H1 (cell line): ENCODE data around the gene CFAP221. TPM values are rescaled to one million over a fixed set of nuclear protein-coding genes. Genes with fewer than 3 reads are reported as not detected.

Experiments
- CTCF ChIA-PET: fragments of 300-600 bp; sonication (Branson Sonifier 250); formaldehyde crosslinking; loops from one replicate; lab custom pipeline; 2021; ENCODE audit not compliant: partially characterized antibody; lab: Charles Lee
- POLR2A ChIA-PET: fragments of 300-600 bp; sonication (Branson Sonifier 250); formaldehyde crosslinking; loops from one replicate; lab custom pipeline; 2021; ENCODE audit warnings: inconsistent platforms; ENCODE audit not compliant: partially characterized antibody; lab: Charles Lee
- DNase-seq, 2 experiments: peaks; one replicate each; pipeline versions ENCODE4 v3.0.0 to v3.0.0-alpha.2; 2010 to 2022; ENCODE audit warnings: low spot score in 2 of 2, low read depth in 1 of 2, mixed read lengths in 1 of 2
- FAIRE-seq: peaks from 2 replicates; lab custom pipeline; 2011; peaks lifted over from hg19 to GRCh38; lab: Jason Lieb, UNC
- H2AFZ ChIP-seq: 2 replicates; pipeline ENCODE4 v1.8.1; 2012; ENCODE audit warnings: low read length, inconsistent platforms
- H2AK5ac ChIP-seq: 2 replicates; pipeline ENCODE4 v1.6.1; 2013; ENCODE audit warnings: low read depth, low read length
- H2BK120ac ChIP-seq: replicated peaks from 2 replicates; pipeline ENCODE3; 2013; ENCODE audit warnings: low read depth, low read length, inconsistent platforms
- H2BK12ac ChIP-seq: 2 replicates; pipeline ENCODE4 v1.6.1; 2013; ENCODE audit warnings: low read depth, low read length
- H2BK15ac ChIP-seq: 2 replicates; pipeline ENCODE4 v1.6.1; 2013; ENCODE audit warnings: low read length
- H2BK20ac ChIP-seq: 2 replicates; pipeline ENCODE4 v1.6.1; 2013; ENCODE audit warnings: low read length
- H2BK5ac ChIP-seq: 2 replicates; pipeline ENCODE4 v1.6.1; 2013; ENCODE audit warnings: low read depth, low read length
- H3K14ac ChIP-seq: 2 replicates; pipeline ENCODE4 v1.6.1; 2013; ENCODE audit warnings: inconsistent platforms; ENCODE audit not compliant: insufficient read length
- H3K18ac ChIP-seq: 2 replicates; pipeline ENCODE4 v1.6.1; 2013; ENCODE audit warnings: low read length; ENCODE audit errors: extremely low read depth
- H3K23ac ChIP-seq: 2 replicates; pipeline ENCODE4 v1.6.1; 2013; ENCODE audit warnings: inconsistent platforms; ENCODE audit not compliant: insufficient read length
- H3K23me2 ChIP-seq: 2 replicates; pipeline ENCODE4 v1.6.1; 2013; ENCODE audit warnings: low read depth, low read length
- H3K27ac ChIP-seq: 2 replicates; pipeline ENCODE4 v1.6.1; 2011; ENCODE audit warnings: low read depth, low read length, inconsistent platforms
- H3K27me3 ChIP-seq, 4 experiments: replicated peaks in 1 of 4; 1 replicate in 1 of 4; 2 replicates in 3 of 4; pipeline versions ENCODE4 v1.6.1 to v1.8.1; 2011 to 2013; ENCODE audit warnings: low read length in 3 of 4, mild to moderate bottlenecking in 3 of 4, inconsistent platforms in 2 of 4, mixed read lengths in 2 of 4, moderate library complexity in 1 of 4; ENCODE audit not compliant: control insufficient read depth in 3 of 4, insufficient read depth in 3 of 4; ENCODE audit errors: extremely low read depth in 1 of 4
- H3K36me3 ChIP-seq, 4 experiments: 2 replicates each; pipeline versions ENCODE4 v1.6.1 to v1.8.1; 2011 to 2013; ENCODE audit warnings: mild to moderate bottlenecking in 4 of 4, low read length in 3 of 4, moderate library complexity in 2 of 4, control low read depth in 1 of 4, inconsistent platforms in 1 of 4; ENCODE audit not compliant: insufficient read depth in 4 of 4, control insufficient read depth in 2 of 4
- H3K4ac ChIP-seq: replicated peaks from 2 replicates; pipeline ENCODE3; 2013; ENCODE audit warnings: low read length, low read depth, mixed read lengths, inconsistent platforms; ENCODE audit not compliant: insufficient read length
- H3K4me1 ChIP-seq, 4 experiments: replicated peaks in 1 of 4; 1 replicate in 1 of 4; 2 replicates in 3 of 4; pipeline versions ENCODE4 v1.6.1 to v1.8.1; 2011 to 2013; ENCODE audit warnings: low read length in 3 of 4, inconsistent platforms in 2 of 4, mixed read lengths in 1 of 4; ENCODE audit not compliant: insufficient read depth in 4 of 4, control insufficient read depth in 3 of 4
- H3K4me2 ChIP-seq, 2 experiments: 2 replicates each; pipeline versions ENCODE4 v1.6.1 to v1.8.1; 2011 to 2013; ENCODE audit warnings: low read depth in 2 of 2, low read length in 2 of 2, control low read depth in 1 of 2, inconsistent platforms in 1 of 2, mild to moderate bottlenecking in 1 of 2; ENCODE audit not compliant: insufficient read depth in 1 of 2
- H3K4me3 ChIP-seq, 4 experiments: fragments of 200-600, 300-600 bp in 1 of 4; sonication (generic), shearing (Covaris generic), sonication (Bioruptor Twin) in 1 of 4; 2 replicates each; pipeline versions ENCODE4 v1.5.1 to v1.8.1; 2011 to 2016; ENCODE audit warnings: low read length in 4 of 4, low read depth in 3 of 4, control low read depth in 2 of 4, inconsistent platforms in 2 of 4, mild to moderate bottlenecking in 2 of 4, mixed read lengths in 1 of 4, moderate library complexity in 1 of 4; ENCODE audit not compliant: insufficient read depth in 2 of 4; ENCODE audit errors: extremely low read depth in 1 of 4
- H3K56ac ChIP-seq: replicated peaks from 2 replicates; pipeline ENCODE3; 2013; ENCODE audit warnings: low read depth, mild to moderate bottlenecking, mixed read lengths, low read length, inconsistent platforms; ENCODE audit not compliant: insufficient read length
- H3K79me1 ChIP-seq: 2 replicates; pipeline ENCODE4 v1.6.1; 2013; ENCODE audit warnings: low read depth, low read length, control low read depth
- H3K79me2 ChIP-seq, 2 experiments: 2 replicates each; pipeline versions ENCODE4 v1.6.1 to v1.8.1; 2012 to 2013; ENCODE audit warnings: low read length in 2 of 2, mild to moderate bottlenecking in 2 of 2, inconsistent platforms in 1 of 2; ENCODE audit not compliant: insufficient read depth in 2 of 2, control insufficient read depth in 1 of 2
- H3K9ac ChIP-seq, 4 experiments: replicated peaks in 1 of 4; 1 replicate in 1 of 4; 2 replicates in 3 of 4; pipeline versions ENCODE4 v1.6.1 to v1.8.1; 2011 to 2013; ENCODE audit warnings: low read depth in 3 of 4, low read length in 3 of 4, control low read depth in 2 of 4, mild to moderate bottlenecking in 2 of 4, moderate library complexity in 2 of 4, inconsistent platforms in 1 of 4; ENCODE audit errors: extremely low read depth in 1 of 4
- H3K9me3 ChIP-seq, 2 experiments: 2 replicates each; pipeline versions ENCODE4 v1.6.1 to v1.8.1; 2012 to 2013; ENCODE audit warnings: mild to moderate bottlenecking in 2 of 2, moderate library complexity in 2 of 2, control low read depth in 1 of 2, inconsistent platforms in 1 of 2, low read depth in 1 of 2, low read length in 1 of 2, mixed read lengths in 1 of 2; ENCODE audit not compliant: insufficient read depth in 2 of 2
- H4K20me1 ChIP-seq, 2 experiments: replicated peaks in 1 of 2; 2 replicates each; pipeline versions ENCODE3 to v1.8.1; 2011 to 2013; ENCODE audit warnings: inconsistent platforms in 2 of 2, low read length in 2 of 2, mild to moderate bottlenecking in 1 of 2; ENCODE audit not compliant: insufficient read depth in 2 of 2, control insufficient read depth in 1 of 2
- H4K5ac ChIP-seq: 2 replicates; pipeline ENCODE4 v1.6.1; 2013; ENCODE audit warnings: low read length, low read depth, mixed read lengths, inconsistent platforms; ENCODE audit not compliant: insufficient read length
- H4K8ac ChIP-seq: 2 replicates; pipeline ENCODE4 v1.8.0; 2013; ENCODE audit warnings: mild to moderate bottlenecking, moderate library complexity, low read length, inconsistent platforms; ENCODE audit not compliant: insufficient read depth; ENCODE audit errors: extremely low read depth
- H4K91ac ChIP-seq: replicated peaks from 2 replicates; pipeline ENCODE3; 2013; ENCODE audit warnings: low read length, mixed read lengths, inconsistent platforms; ENCODE audit not compliant: insufficient read length
- BCL11A ChIP-seq, 2 experiments: IDR thresholded peaks; one replicate each; pipeline ENCODE4 v1.6.1; 2011; ENCODE audit warnings: low read depth in 2 of 2, low read length in 2 of 2, mild to moderate bottlenecking in 2 of 2
- JUND ChIP-seq: IDR thresholded peaks from 2 replicates; pipeline ENCODE4 v1.6.1; 2011; ENCODE audit warnings: mild to moderate bottlenecking, improper control_type of control experiment, low read length
- KDM5A ChIP-seq: fragments of 200-600 bp; IDR thresholded peaks from 2 replicates; pipeline ENCODE4 v1.7.1; 2012; ENCODE audit warnings: mild to moderate bottlenecking, low read length, inconsistent platforms, mixed read lengths
- MAX ChIP-seq: IDR thresholded peaks from 2 replicates; pipeline ENCODE4 v1.6.1; 2012; ENCODE audit warnings: inconsistent platforms
- RAD21 ChIP-seq, 2 experiments: IDR thresholded peaks in 1 of 2; conservative IDR thresholded peaks in 1 of 2; 2 replicates each; pipeline ENCODE4 v1.6.1; 2011; ENCODE audit warnings: low read depth in 2 of 2, low read length in 2 of 2, improper control_type of control experiment in 1 of 2, inconsistent platforms in 1 of 2, mild to moderate bottlenecking in 1 of 2, moderate library complexity in 1 of 2
- RXRA ChIP-seq: IDR thresholded peaks from 2 replicates; pipeline ENCODE4 v1.6.1; 2011; ENCODE audit warnings: low read depth, mild to moderate bottlenecking, low read length, moderate library complexity; ENCODE audit not compliant: insufficient read depth
- TEAD4 ChIP-seq: IDR thresholded peaks from 2 replicates; pipeline ENCODE4 v1.6.1; 2012; ENCODE audit warnings: low read depth, low read length, inconsistent platforms, mixed read lengths
- ZNF274 ChIP-seq: IDR thresholded peaks from 2 replicates; pipeline ENCODE4 v1.7.0; 2012; ENCODE audit warnings: low read length, borderline replicate concordance; ENCODE audit errors: extremely low read depth
- WGBS, 2 experiments: shearing (Covaris generic) in 1 of 2; methylation state at CpG; one replicate each; pipeline versions ENCODE4 v1.1.6 to v1.1.7; 2013 to 2015; ENCODE audit warnings: low lambda C conversion rate in 2 of 2, mixed read lengths in 2 of 2, inconsistent platforms in 1 of 2, low coverage in 1 of 2, missing lambda C conversion rate in 1 of 2; ENCODE audit not compliant: insufficient replicate concordance in 2 of 2, insufficient coverage in 1 of 2, insufficient read length in 1 of 2; ENCODE audit errors: extremely low coverage in 1 of 2, missing lambda C conversion rate in 1 of 2; 5-methylcytosine and 5-hydroxymethylcytosine counted together
- long read RNA-seq, 2 experiments: library from RNA in 1 of 2; library from capped mRNA in 1 of 2; stranded (forward); transcript quantifications; one replicate each; pipeline ENCODE4 v2.0.0, GENCODE V29; 2021; ENCODE audit warnings: inconsistent platforms in 1 of 2
- polyA minus RNA-seq, 3 experiments: library from RNA; depleted of rRNA, polyadenylated mRNA; stranded (reverse); fragments of >200 nt; gene quantifications; 1 replicate in 2 of 3; 2 replicates in 1 of 3; pipeline ENCODE4 v1.2.3, GENCODE V29; 2011
- polyA plus RNA-seq, 7 experiments: library from polyadenylated mRNA; depleted of rRNA in 3 of 7; stranded (reverse) in 5 of 7; unstranded in 2 of 7; fragments of >200 nt in 5 of 7; fragments of 200-250 nt in 2 of 7; gene quantifications; 1 replicate in 5 of 7; 2 replicates in 1 of 7; 4 replicates in 1 of 7; pipeline versions ENCODE4 v1.2.1 to v1.2.3, GENCODE V29; 2011 to 2013; ENCODE audit warnings: missing spikeins in 2 of 7, mixed read lengths in 2 of 7
- total RNA-seq: library from RNA; stranded (reverse); fragmentation: NEBNext Ultra II Directional; extraction: Animal tissue kit (Norgen Biotek cat#: 25700); gene quantifications from 2 replicates; pipeline ENCODE4 v1.2.1, GENCODE V29; 2021

The CFAP221 gene
- total RNA-seq (0.36 and 0.71 TPM in 2 replicates), polyA plus RNA-seq (2011; rRNA removed) (0.05 and 0.14 TPM in 2 replicates), polyA minus RNA-seq (2011; rRNA and poly(A)+ RNA removed) (1.3 TPM in 1 of 2 replicates, not detected in the other)
- 0.18 TPM for polyA plus RNA-seq (2011; cell fraction: cytosol; rRNA removed)
- polyA plus RNA-seq (2011; cell fraction: nucleus; rRNA removed) = 0.11 TPM
- 0.15 to 0.58 TPM (median 0.49 TPM) in 3 of 4 replicates, not detected in the other for polyA plus RNA-seq (2012, experiment 1 of 2)
- not detected for polyA plus RNA-seq (2012, experiment 2 of 2)
- 0.36 TPM for polyA plus RNA-seq (2013, experiment 1 of 2)
- polyA plus RNA-seq (2013, experiment 2 of 2) = 0.33 TPM
- polyA minus RNA-seq (2011; cell fraction: cytosol; rRNA and poly(A)+ RNA removed) = not detected
- polyA minus RNA-seq (2011; cell fraction: nucleus; rRNA and poly(A)+ RNA removed) = 0.80 TPM
- long read RNA-seq, experiment 1, partial matches to known transcripts = 0 of 1 reads
- long read RNA-seq, experiment 1, other reads (novel, unspliced or antisense) = 1 of 1 reads
- long read RNA-seq, experiment 2 = 0 reads

GRCh38 chr2:119544075-119544938 lies at the start of gene CFAP221:
CFAP221 (plus strand) TSS chr2:119544449; CDS start chr2:119546132, 1,683 bp downstream.
- Histone ChIP-seq H2BK12ac (peak within 1 kb of the TSS; percentile 19; the same call in 1 of the 2 replicates), H3K23ac (no peak within 1 kb of the TSS), H4K8ac (peak within 1 kb of the TSS; percentile 95; the same call in 1 of the 2 replicates), H3K14ac (no peak within 1 kb of the TSS), H3K9ac (peak within 1 kb of the TSS; percentile 81 to 90 (median 88)), H4K91ac (no peak within 1 kb of the TSS), H2BK120ac (no peak within 1 kb of the TSS), H3K4me1 (peaks cover 0 to 2% (median 0%) of the 10 kb centered on the region in 4 experiments; a peak in 1 of 7 replicates), H3K56ac (peak within 1 kb of the TSS; percentile 54), H4K20me1 (no peaks in the 10 kb centered on the region), H4K5ac (peak within 1 kb of the TSS; percentile 86), H2BK20ac (peak within 1 kb of the TSS; percentile 84; the same call in 1 of the 2 replicates), H3K4me3 (peak within 1 kb of the TSS; percentile 61 to 82 (median 70)), H2AK5ac (no peak within 1 kb of the TSS), H2BK15ac (0 out of 2 replicates have a peak within 1 kb of the TSS, but pooled peaks have one; percentile 38), H3K36me3 (no peaks in the 10 kb centered on the region), H2AFZ (peak within 1 kb of the TSS; percentile 95; the same call in 1 of the 2 replicates), H3K27me3 (peaks cover 0 to 8% (median 0%) of the 10 kb centered on the region in 4 experiments; a peak in 1 of 7 replicates), H2BK5ac (peak within 1 kb of the TSS; percentile 72; the same call in 1 of the 2 replicates), H3K9me3 (no peaks in the 10 kb centered on the region), H3K4me2 (peak within 1 kb of the TSS; percentile 67 to 72), H3K23me2 (peaks cover 7% of the 10 kb centered on the region; the same call in 1 of the 2 replicates), H3K4ac (no peak within 1 kb of the TSS), H3K18ac (peak within 1 kb of the TSS; percentile 99; the same call in 1 of the 2 replicates), H3K79me2 (no peaks in the 10 kb centered on the region), H3K79me1 (no peaks in the 10 kb centered on the region), H3K27ac (peak within 1 kb of the TSS; percentile 90)
- DNase-seq (peak in 1 of 2 experiments; percentile 93), FAIRE-seq (no peak)
- WGBS, 2 experiments = 2% methylated on average over 61 of the region's 89 CpGs; no CpG with 5 or more reads in 1 of the 2 experiments
- ChIA-PET CTCF (interaction anchor here (1.5 kb wide), 1 partner anchor 115 kb away, joined by 3 read pairs; no protein-coding TSS in a partner anchor), POLR2A (no interaction called here)
- no peak for TF ChIP-seq TEAD4
- no peak for TF ChIP-seq BCL11A (IDR thresholded peaks at IDR 0.05; ENCODE audit: low read depth in 2 of 2, low read length in 2 of 2)
- TF ChIP-seq KDM5A = no peak
- no peak for TF ChIP-seq ZNF274
- no peak for TF ChIP-seq RXRA
- no peak; the same call in 1 of the 2 replicates for TF ChIP-seq MAX
- TF ChIP-seq JUND = peak; percentile 96
- no peak for TF ChIP-seq RAD21 (IDR thresholded peaks at IDR 0.05 in 1 of 2, conservative IDR thresholded peaks at IDR 0.05 in 1 of 2; ENCODE audit: low read depth in 2 of 2, low read length in 2 of 2)
